GM23338 (cell line): Measurements from ENCODE around the gene ZMYND8. TPM values are rescaled to one million over a fixed set of nuclear protein-coding genes. Genes with fewer than 3 reads are reported as not detected.

Experiments
- ATAC-seq: fragments of 200-7000 bp; cut with Tn5 transposase; 3 replicates; pipeline ENCODE4 v1.9.1; 2020
- DNase-seq: peaks from one replicate; pipeline ENCODE4 v3.0.0-alpha.2; 2015; ENCODE audit warnings: low spot score
- H2AFZ ChIP-seq: fragments of 200-600 bp; sonication (generic); 2 replicates; pipeline ENCODE4 v1.8.0; 2016; ENCODE audit warnings: antibody characterized with exemption, mild to moderate bottlenecking, moderate library complexity
- H3F3A ChIP-seq: fragments of 200-600 bp; sonication (generic); replicated peaks from 2 replicates; pipeline ENCODE4 v1.8.0; 2017; ENCODE audit warnings: antibody characterized with exemption, mixed run types, low read depth
- H3K27ac ChIP-seq: fragments of 200-600 bp; sonication (generic); 2 replicates; pipeline ENCODE4 v1.6.1; 2016; ENCODE audit warnings: low read depth
- H3K27me3 ChIP-seq: fragments of 200-600 bp; sonication (generic); 2 replicates; pipeline ENCODE4 v1.8.0; 2016; ENCODE audit warnings: mild to moderate bottlenecking, mixed run types, moderate library complexity; ENCODE audit not compliant: insufficient read depth
- H3K36me3 ChIP-seq: fragments of 200-600 bp; sonication (generic); 2 replicates; pipeline ENCODE4 v1.8.0; 2016; ENCODE audit warnings: mild to moderate bottlenecking; ENCODE audit not compliant: insufficient read depth
- H3K4me1 ChIP-seq: fragments of 200-600 bp; sonication (generic); 2 replicates; pipeline ENCODE4 v1.8.0; 2016; ENCODE audit warnings: mild to moderate bottlenecking, moderate library complexity; ENCODE audit not compliant: insufficient read depth
- H3K4me2 ChIP-seq: fragments of 200-600 bp; sonication (generic); 2 replicates; pipeline ENCODE4 v1.7.1; 2017; ENCODE audit warnings: mixed run types
- H3K4me3 ChIP-seq: fragments of 200-600 bp; sonication (generic); 2 replicates; pipeline ENCODE4 v1.6.1; 2016; ENCODE audit warnings: mixed run types
- H3K79me2 ChIP-seq: fragments of 200-600 bp; sonication (generic); replicated peaks from 2 replicates; pipeline ENCODE4 v1.8.0; 2017; ENCODE audit warnings: mild to moderate bottlenecking; ENCODE audit not compliant: insufficient read depth
- H3K9me2 ChIP-seq: fragments of 200-600 bp; sonication (generic); 2 replicates; pipeline ENCODE4 v1.8.0; 2017; ENCODE audit not compliant: insufficient read depth
- H4K20me1 ChIP-seq: fragments of 200-600 bp; sonication (generic); replicated peaks from 2 replicates; pipeline ENCODE4 v1.8.0; 2017; ENCODE audit warnings: mild to moderate bottlenecking; ENCODE audit not compliant: insufficient read depth
- H3K27ac Mint-ChIP-seq: 2 replicates; pipeline ENCODE4 v1.8.0; 2020; ENCODE audit warnings: inconsistent platforms, mild to moderate bottlenecking, moderate library complexity, mixed read lengths
- H3K27me3 Mint-ChIP-seq: 3 replicates; pipeline ENCODE4 v1.8.0; 2022; ENCODE audit warnings: low read depth, mild to moderate bottlenecking, moderate library complexity, mixed read lengths, inconsistent platforms; ENCODE audit not compliant: insufficient read depth, poor library complexity
- H3K36me3 Mint-ChIP-seq: 3 replicates; pipeline ENCODE4 v1.8.0; 2021; ENCODE audit warnings: low read depth, mild to moderate bottlenecking, inconsistent platforms, moderate library complexity, mixed read lengths
- H3K4me1 Mint-ChIP-seq: 3 replicates; pipeline ENCODE4 v1.8.0; 2020; ENCODE audit warnings: mild to moderate bottlenecking, inconsistent platforms, mixed read lengths
- H3K4me3 Mint-ChIP-seq: 3 replicates; pipeline ENCODE4 v1.8.0; 2021; ENCODE audit warnings: moderate library complexity, mild to moderate bottlenecking, inconsistent platforms, mixed read lengths
- H3K9me3 Mint-ChIP-seq: 3 replicates; pipeline ENCODE4 v1.8.0; 2020; ENCODE audit warnings: moderate library complexity, mild to moderate bottlenecking, inconsistent platforms, mixed read lengths
- CREB1 ChIP-seq: fragments of 250-450 bp; sonication (Bioruptor Pico); IDR thresholded peaks from 2 replicates; pipeline ENCODE4 v1.5.0; 2020; ENCODE audit warnings: low read depth, mild to moderate bottlenecking, moderate library complexity
- EZH2 ChIP-seq: fragments of 200-600 bp; sonication (generic); IDR thresholded peaks from one replicate; pipeline ENCODE4 v1.8.0; 2017; ENCODE audit warnings: antibody characterized with exemption, mild to moderate bottlenecking, low read depth; ENCODE audit not compliant: unreplicated experiment
- EZH2phosphoT487 ChIP-seq: fragments of 200-600 bp; sonication (generic); IDR thresholded peaks from one replicate; pipeline ENCODE4 v1.8.1; 2018; ENCODE audit warnings: antibody characterized with exemption; ENCODE audit not compliant: unreplicated experiment
- JUNB ChIP-seq: IDR thresholded peaks from one replicate; pipeline ENCODE4 v1.6.1; 2016; ENCODE audit warnings: antibody characterized with exemption; ENCODE audit not compliant: unreplicated experiment
- NANOG ChIP-seq: IDR thresholded peaks from 2 replicates; pipeline ENCODE4 v1.6.1; 2016; ENCODE audit warnings: antibody characterized with exemption, borderline replicate concordance
- POLR2AphosphoS5 ChIP-seq: IDR thresholded peaks from 2 replicates; pipeline ENCODE4 v1.6.1; 2016; ENCODE audit warnings: antibody characterized with exemption, low read depth
- STAT1 ChIP-seq: IDR thresholded peaks from one replicate; pipeline ENCODE4 v1.6.1; 2016; ENCODE audit warnings: antibody characterized with exemption; ENCODE audit not compliant: unreplicated experiment
- ZNF114 ChIP-seq: fragments of 250-450 bp; sonication (Bioruptor Pico); IDR thresholded peaks from 2 replicates; pipeline ENCODE4 v1.5.0; 2020; ENCODE audit warnings: mild to moderate bottlenecking, moderate library complexity
- ZNF331 ChIP-seq: fragments of 250-450 bp; sonication (Bioruptor Pico); IDR thresholded peaks from 2 replicates; pipeline ENCODE4 v1.5.0; 2020; ENCODE audit warnings: low read depth, mild to moderate bottlenecking, moderate library complexity
- ZNF462 ChIP-seq: fragments of 250-450 bp; sonication (Bioruptor Pico); IDR thresholded peaks from 2 replicates; pipeline ENCODE4 v1.5.0; 2020; ENCODE audit warnings: mild to moderate bottlenecking, moderate library complexity
- polyA plus RNA-seq: library from polyadenylated mRNA; unstranded; fragments of >200 nt; fragmentation: Nextera tagmentation; extraction: Ambion mirVana; gene quantifications from 2 replicates; pipeline ENCODE4 v1.2.1, GENCODE V29; 2016
- total RNA-seq: library from RNA; depleted of rRNA; stranded (reverse); fragments of >200 nt; shearing (Covaris generic); gene quantifications from 2 replicates; pipeline ENCODE4 v1.2.3, GENCODE V29; 2014
- TF ChIP-seq, protein P1 (sequence below), 2 experiments: fragments of 200-600 bp in 1 of 2; sonication (generic) in 1 of 2; conservative IDR thresholded peaks; 2 replicates each; pipeline versions ENCODE4 v1.5.1 to v1.6.1; 2016 to 2017; ENCODE audit warnings: antibody characterized with exemption in 2 of 2, low read depth in 2 of 2, mild to moderate bottlenecking in 2 of 2, moderate library complexity in 1 of 2
- TF ChIP-seq, protein P2 (sequence below): IDR thresholded peaks from 2 replicates; pipeline ENCODE4 v1.6.1; 2016; ENCODE audit warnings: antibody characterized with exemption
- TF ChIP-seq, protein P3 (sequence below): IDR thresholded peaks from one replicate; pipeline ENCODE4 v1.6.1; 2018; ENCODE audit warnings: antibody characterized with exemption; ENCODE audit not compliant: unreplicated experiment

The ZMYND8 gene
- total and polyA plus RNA-seq, 2 experiments from 2014 or later, result 70.9 to 128 TPM

- no peak overlapping the region for H3K27ac Mint-ChIP-seq
- H3K4me3 Mint-ChIP-seq, result no peak overlapping the region
- Histone ChIP-seq H3K27ac (no peak overlapping the region), H3K36me3 (no peaks in the 10 kb centered on the region), H3K27me3 (no peaks in the 10 kb centered on the region), H3K4me3 (no peak overlapping the region), H3K9me2 (no peaks in the 10 kb centered on the region), H4K20me1 (no peaks in the 10 kb centered on the region), H2AFZ (no peak overlapping the region), H3K4me1 (no peaks in the 10 kb centered on the region), H3K4me2 (no peak overlapping the region), H3K79me2 (no peaks in the 10 kb centered on the region), H3F3A (no peaks in the 10 kb centered on the region)
- peaks cover 5% of the 10 kb centered on the region for H3K27me3 Mint-ChIP-seq
- H3K9me3 Mint-ChIP-seq, result peaks cover 2% of the 10 kb centered on the region; the same call in 1 of the 3 replicates
- no peaks in the 10 kb centered on the region for H3K4me1 Mint-ChIP-seq
- TF ChIP-seq, protein P1, sequence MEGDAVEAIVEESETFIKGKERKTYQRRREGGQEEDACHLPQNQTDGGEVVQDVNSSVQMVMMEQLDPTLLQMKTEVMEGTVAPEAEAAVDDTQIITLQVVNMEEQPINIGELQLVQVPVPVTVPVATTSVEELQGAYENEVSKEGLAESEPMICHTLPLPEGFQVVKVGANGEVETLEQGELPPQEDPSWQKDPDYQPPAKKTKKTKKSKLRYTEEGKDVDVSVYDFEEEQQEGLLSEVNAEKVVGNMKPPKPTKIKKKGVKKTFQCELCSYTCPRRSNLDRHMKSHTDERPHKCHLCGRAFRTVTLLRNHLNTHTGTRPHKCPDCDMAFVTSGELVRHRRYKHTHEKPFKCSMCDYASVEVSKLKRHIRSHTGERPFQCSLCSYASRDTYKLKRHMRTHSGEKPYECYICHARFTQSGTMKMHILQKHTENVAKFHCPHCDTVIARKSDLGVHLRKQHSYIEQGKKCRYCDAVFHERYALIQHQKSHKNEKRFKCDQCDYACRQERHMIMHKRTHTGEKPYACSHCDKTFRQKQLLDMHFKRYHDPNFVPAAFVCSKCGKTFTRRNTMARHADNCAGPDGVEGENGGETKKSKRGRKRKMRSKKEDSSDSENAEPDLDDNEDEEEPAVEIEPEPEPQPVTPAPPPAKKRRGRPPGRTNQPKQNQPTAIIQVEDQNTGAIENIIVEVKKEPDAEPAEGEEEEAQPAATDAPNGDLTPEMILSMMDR (conservative IDR thresholded peaks at IDR 0.05; ENCODE audit: low read depth in 2 of 2), result no peak
- no peak for TF ChIP-seq STAT1
- TF ChIP-seq ZNF331 (CRISPR knock-in tag), result no peak
- no peak for TF ChIP-seq EZH2phosphoT487
- no peak for TF ChIP-seq CREB1 (CRISPR knock-in tag)
- TF ChIP-seq NANOG, result no peak
- no peak for TF ChIP-seq POLR2AphosphoS5
- no peak for TF ChIP-seq EZH2
- no peak for TF ChIP-seq JUNB
- TF ChIP-seq, protein P2, sequence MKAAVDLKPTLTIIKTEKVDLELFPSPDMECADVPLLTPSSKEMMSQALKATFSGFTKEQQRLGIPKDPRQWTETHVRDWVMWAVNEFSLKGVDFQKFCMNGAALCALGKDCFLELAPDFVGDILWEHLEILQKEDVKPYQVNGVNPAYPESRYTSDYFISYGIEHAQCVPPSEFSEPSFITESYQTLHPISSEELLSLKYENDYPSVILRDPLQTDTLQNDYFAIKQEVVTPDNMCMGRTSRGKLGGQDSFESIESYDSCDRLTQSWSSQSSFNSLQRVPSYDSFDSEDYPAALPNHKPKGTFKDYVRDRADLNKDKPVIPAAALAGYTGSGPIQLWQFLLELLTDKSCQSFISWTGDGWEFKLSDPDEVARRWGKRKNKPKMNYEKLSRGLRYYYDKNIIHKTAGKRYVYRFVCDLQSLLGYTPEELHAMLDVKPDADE, result no peak
- TF ChIP-seq ZNF114 (CRISPR knock-in tag), result no peak
- no peak for TF ChIP-seq ZNF462 (CRISPR knock-in tag)
- TF ChIP-seq, protein P3, sequence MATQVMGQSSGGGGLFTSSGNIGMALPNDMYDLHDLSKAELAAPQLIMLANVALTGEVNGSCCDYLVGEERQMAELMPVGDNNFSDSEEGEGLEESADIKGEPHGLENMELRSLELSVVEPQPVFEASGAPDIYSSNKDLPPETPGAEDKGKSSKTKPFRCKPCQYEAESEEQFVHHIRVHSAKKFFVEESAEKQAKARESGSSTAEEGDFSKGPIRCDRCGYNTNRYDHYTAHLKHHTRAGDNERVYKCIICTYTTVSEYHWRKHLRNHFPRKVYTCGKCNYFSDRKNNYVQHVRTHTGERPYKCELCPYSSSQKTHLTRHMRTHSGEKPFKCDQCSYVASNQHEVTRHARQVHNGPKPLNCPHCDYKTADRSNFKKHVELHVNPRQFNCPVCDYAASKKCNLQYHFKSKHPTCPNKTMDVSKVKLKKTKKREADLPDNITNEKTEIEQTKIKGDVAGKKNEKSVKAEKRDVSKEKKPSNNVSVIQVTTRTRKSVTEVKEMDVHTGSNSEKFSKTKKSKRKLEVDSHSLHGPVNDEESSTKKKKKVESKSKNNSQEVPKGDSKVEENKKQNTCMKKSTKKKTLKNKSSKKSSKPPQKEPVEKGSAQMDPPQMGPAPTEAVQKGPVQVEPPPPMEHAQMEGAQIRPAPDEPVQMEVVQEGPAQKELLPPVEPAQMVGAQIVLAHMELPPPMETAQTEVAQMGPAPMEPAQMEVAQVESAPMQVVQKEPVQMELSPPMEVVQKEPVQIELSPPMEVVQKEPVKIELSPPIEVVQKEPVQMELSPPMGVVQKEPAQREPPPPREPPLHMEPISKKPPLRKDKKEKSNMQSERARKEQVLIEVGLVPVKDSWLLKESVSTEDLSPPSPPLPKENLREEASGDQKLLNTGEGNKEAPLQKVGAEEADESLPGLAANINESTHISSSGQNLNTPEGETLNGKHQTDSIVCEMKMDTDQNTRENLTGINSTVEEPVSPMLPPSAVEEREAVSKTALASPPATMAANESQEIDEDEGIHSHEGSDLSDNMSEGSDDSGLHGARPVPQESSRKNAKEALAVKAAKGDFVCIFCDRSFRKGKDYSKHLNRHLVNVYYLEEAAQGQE, result no peak
- DNase-seq, result peak; percentile 30
- H3K36me3 Mint-ChIP-seq, result no peaks in the 10 kb centered on the region
- ATAC-seq, result no peak
Observed at GRCh38 chr20:47400685-47401084, 44.2 kb upstream of the ZMYND8 start.
